IgD-negative memory B cell (primary cell): Measurements from ENCODE around the gene GTF2A1L. TPM values are rescaled to one million over a fixed set of nuclear protein-coding genes. Genes with fewer than 3 reads are reported as not detected.
"Not testable (repeated sequence)": the region's sequence is repeated elsewhere in the genome, so short reads cannot be mapped to it uniquely, and the experiment has no call there.

Source experiments
- H3K27ac Mint-ChIP-seq, 3 donors: one replicate each; pipeline ENCODE4 v1.8.0; 2020 to 2022; ENCODE audit warnings: mild to moderate bottlenecking in 3 of 3, mixed read lengths in 3 of 3, moderate library complexity in 1 of 3
- H3K27me3 Mint-ChIP-seq: one replicate; pipeline ENCODE4 v1.8.0; 2021; ENCODE audit warnings: mixed read lengths
- H3K36me3 Mint-ChIP-seq: one replicate; pipeline ENCODE4 v1.8.0; 2020; ENCODE audit warnings: mild to moderate bottlenecking, mixed read lengths
- H3K4me1 Mint-ChIP-seq, 3 donors: one replicate each; pipeline ENCODE4 v1.8.0; 2020 to 2022; ENCODE audit warnings: mixed read lengths in 3 of 3, mild to moderate bottlenecking in 1 of 3
- H3K4me3 Mint-ChIP-seq, 4 donors: one replicate each; pipeline ENCODE4 v1.8.0; 2020 to 2022; ENCODE audit warnings: mild to moderate bottlenecking in 4 of 4, mixed read lengths in 4 of 4, moderate library complexity in 3 of 4
- H3K9me3 Mint-ChIP-seq, 3 donors: one replicate each; pipeline ENCODE4 v1.8.0; 2020 to 2021; ENCODE audit warnings: mixed read lengths in 3 of 3, mild to moderate bottlenecking in 1 of 3
- polyA plus RNA-seq: library from polyadenylated mRNA; unstranded; fragments of 300-500 nt; fragmentation: Illumina TruSeq; gene quantifications from one replicate; pipeline ENCODE4 v1.2.3, GENCODE V29; 2021

Gene GTF2A1L
- polyA plus RNA-seq, 1 donor from 2014 or later: not detected

GRCh38 chr2:48638261-48638660 lies 20.6 kb downstream of the GTF2A1L start:
- no peak overlapping the region for H3K4me3 Mint-ChIP-seq
- H3K9me3 Mint-ChIP-seq: peaks cover 2 to 12% (median 5%) of the 10 kb centered on the region in 3 donors
- no peaks in the 10 kb centered on the region for H3K4me1 Mint-ChIP-seq
- H3K27me3 Mint-ChIP-seq: peaks cover 1% of the 10 kb centered on the region
- peaks cover 2% of the 10 kb centered on the region for H3K36me3 Mint-ChIP-seq
- peak overlapping the region in 1 of 3 donors; percentile 0 for H3K27ac Mint-ChIP-seq

- H3K9me3 Mint-ChIP-seq: no peaks in the 10 kb centered on the region
- H3K27ac Mint-ChIP-seq: no peak overlapping the region
- no peaks in the 10 kb centered on the region for H3K4me1 Mint-ChIP-seq
- no peaks in the 10 kb centered on the region for H3K36me3 Mint-ChIP-seq
- H3K27me3 Mint-ChIP-seq: peaks cover 2% of the 10 kb centered on the region
- no peak overlapping the region for H3K4me3 Mint-ChIP-seq
Measured at GRCh38 chr2:48651158-48651790, 33.6 kb downstream of the GTF2A1L start.

- Mint-ChIP-seq H3K4me3 (no peak overlapping the region), H3K36me3 (no peaks in the 10 kb centered on the region), H3K9me3 (peaks cover 0 to 2% (median 0%) of the 10 kb centered on the region in 3 donors), H3K4me1 (no peaks in the 10 kb centered on the region), H3K27ac (no peak overlapping the region), H3K27me3 (peaks cover 6% of the 10 kb centered on the region)
Measured at GRCh38 chr2:48668992-48669391, 51.3 kb downstream of the GTF2A1L start.

GRCh38 chr2:48673581-48673980 lies 55.9 kb downstream of the GTF2A1L start:
- H3K36me3 Mint-ChIP-seq: no peaks in the 10 kb centered on the region
- no peak overlapping the region for H3K27ac Mint-ChIP-seq

GRCh38 chr2:48674933-48675332 lies 57.3 kb downstream of the GTF2A1L start:
- H3K36me3 Mint-ChIP-seq: no peaks in the 10 kb centered on the region
- peaks cover 0 to 1% (median 0%) of the 10 kb centered on the region in 3 donors for H3K4me1 Mint-ChIP-seq
- H3K27me3 Mint-ChIP-seq: peaks cover 5% of the 10 kb centered on the region
- no peak overlapping the region for H3K27ac Mint-ChIP-seq
- H3K4me3 Mint-ChIP-seq: no peak overlapping the region
- H3K9me3 Mint-ChIP-seq: no peaks in the 10 kb centered on the region

More at GRCh38 chr2:48673581-48673980, 55.9 kb downstream of the GTF2A1L start:
- peaks cover 0 to 1% (median 0%) of the 10 kb centered on the region in 3 donors for H3K4me1 Mint-ChIP-seq
- no peaks in the 10 kb centered on the region for H3K9me3 Mint-ChIP-seq
- H3K27me3 Mint-ChIP-seq: peaks cover 3% of the 10 kb centered on the region
- no peak overlapping the region for H3K4me3 Mint-ChIP-seq

- no peaks in the 10 kb centered on the region for H3K9me3 Mint-ChIP-seq
- peaks cover 5% of the 10 kb centered on the region for H3K27me3 Mint-ChIP-seq
Measured at GRCh38 chr2:48677450-48677849, 59.8 kb downstream of the GTF2A1L start.

GRCh38 chr2:48685126-48685525 lies 67.5 kb downstream of the GTF2A1L start:
- H3K27me3 Mint-ChIP-seq: peaks cover 6% of the 10 kb centered on the region
- no peaks in the 10 kb centered on the region for H3K9me3 Mint-ChIP-seq
- no peaks in the 10 kb centered on the region for H3K4me1 Mint-ChIP-seq
- no peak overlapping the region for H3K4me3 Mint-ChIP-seq
- no peaks in the 10 kb centered on the region for H3K36me3 Mint-ChIP-seq
- H3K27ac Mint-ChIP-seq: no peak overlapping the region

More at GRCh38 chr2:48677450-48677849, 59.8 kb downstream of the GTF2A1L start:
- no peak overlapping the region for H3K4me3 Mint-ChIP-seq
- H3K4me1 Mint-ChIP-seq: peaks cover 0 to 1% (median 0%) of the 10 kb centered on the region in 3 donors
- H3K27ac Mint-ChIP-seq: no peak overlapping the region
- no peaks in the 10 kb centered on the region for H3K36me3 Mint-ChIP-seq

GRCh38 chr2:48691935-48692691 lies 74.5 kb downstream of the GTF2A1L start:
- Mint-ChIP-seq H3K4me1 (no peaks in the 10 kb centered on the region), H3K27ac (peak overlapping the region in 1 of 3 donors; percentile 32), H3K4me3 (no peak overlapping the region), H3K36me3 (no peaks in the 10 kb centered on the region), H3K27me3 (peaks cover 4% of the 10 kb centered on the region), H3K9me3 (peaks cover 0 to 2% (median 0%) of the 10 kb centered on the region in 3 donors)

GRCh38 chr2:48693066-48693465 lies 75.4 kb downstream of the GTF2A1L start:
- Mint-ChIP-seq H3K9me3 (peaks cover 0 to 2% (median 0%) of the 10 kb centered on the region in 3 donors), H3K4me3 (no peak overlapping the region), H3K4me1 (no peaks in the 10 kb centered on the region), H3K27ac (no peak overlapping the region), H3K27me3 (peaks cover 4% of the 10 kb centered on the region), H3K36me3 (no peaks in the 10 kb centered on the region)

- H3K9me3 Mint-ChIP-seq: peaks cover 0 to 2% (median 0%) of the 10 kb centered on the region in 3 donors
- H3K4me3 Mint-ChIP-seq: no peak overlapping the region
- H3K27me3 Mint-ChIP-seq: peaks cover 2% of the 10 kb centered on the region
- no peaks in the 10 kb centered on the region for H3K36me3 Mint-ChIP-seq
- H3K4me1 Mint-ChIP-seq: no peaks in the 10 kb centered on the region
- H3K27ac Mint-ChIP-seq: no peak overlapping the region
Measured at GRCh38 chr2:48693645-48694044, 76.0 kb downstream of the GTF2A1L start.

- no peak overlapping the region for H3K27ac Mint-ChIP-seq
- H3K27me3 Mint-ChIP-seq: peaks cover 2% of the 10 kb centered on the region
- H3K4me3 Mint-ChIP-seq: no peak overlapping the region
- no peaks in the 10 kb centered on the region for H3K4me1 Mint-ChIP-seq
- H3K9me3 Mint-ChIP-seq: peaks cover 0 to 2% (median 0%) of the 10 kb centered on the region in 3 donors
- peaks cover 1% of the 10 kb centered on the region for H3K36me3 Mint-ChIP-seq
Measured at GRCh38 chr2:48694149-48694548, 76.5 kb downstream of the GTF2A1L start.

- no peaks in the 10 kb centered on the region for H3K27me3 Mint-ChIP-seq
Measured at GRCh38 chr2:48695991-48696390, 78.3 kb downstream of the GTF2A1L start.

GRCh38 chr2:48696881-48697280 lies 79.2 kb downstream of the GTF2A1L start:
- Mint-ChIP-seq H3K9me3 (peaks cover 0 to 2% (median 0%) of the 10 kb centered on the region in 3 donors), H3K4me3 (no peak overlapping the region), H3K4me1 (no peaks in the 10 kb centered on the region), H3K27me3 (no peaks in the 10 kb centered on the region), H3K27ac (no peak overlapping the region), H3K36me3 (peaks cover 1% of the 10 kb centered on the region)

More at GRCh38 chr2:48695991-48696390, 78.3 kb downstream of the GTF2A1L start:
- no peaks in the 10 kb centered on the region for H3K4me1 Mint-ChIP-seq
- H3K9me3 Mint-ChIP-seq: peaks cover 0 to 2% (median 0%) of the 10 kb centered on the region in 3 donors
- peaks cover 1% of the 10 kb centered on the region for H3K36me3 Mint-ChIP-seq
- no peak overlapping the region for H3K4me3 Mint-ChIP-seq
- no peak overlapping the region for H3K27ac Mint-ChIP-seq

GRCh38 chr2:48699348-48699930 lies 81.8 kb downstream of the GTF2A1L start:
- H3K4me3 Mint-ChIP-seq: no peak overlapping the region
- H3K4me1 Mint-ChIP-seq: no peaks in the 10 kb centered on the region
- no peak overlapping the region for H3K27ac Mint-ChIP-seq
- peaks cover 1% of the 10 kb centered on the region for H3K36me3 Mint-ChIP-seq
- no peaks in the 10 kb centered on the region for H3K27me3 Mint-ChIP-seq
- peaks cover 0 to 2% (median 0%) of the 10 kb centered on the region in 3 donors for H3K9me3 Mint-ChIP-seq

GRCh38 chr2:48703621-48704020 lies 86.0 kb downstream of the GTF2A1L start:
- H3K4me1 Mint-ChIP-seq, H3K27ac Mint-ChIP-seq, H3K36me3 Mint-ChIP-seq, H3K9me3 Mint-ChIP-seq, H3K4me3 Mint-ChIP-seq, H3K27me3 Mint-ChIP-seq: not testable (repeated sequence)
